HG03378 (cell line): ENCODE results near the gene SUGP2.
"Not testable (repeated sequence)": the region's sequence is repeated elsewhere in the genome, so short reads cannot be mapped to it uniquely, and the experiment has no call there.

ENCODE experiments used
- ATAC-seq: cut with Tn5 transposase; IDR thresholded peaks from one replicate; pipeline ENCODE4 v1.9.1; 2021; ENCODE audit warnings: mild to moderate bottlenecking, moderate library complexity; ENCODE audit not compliant: unreplicated experiment

SUGP2 gene

DNA sequence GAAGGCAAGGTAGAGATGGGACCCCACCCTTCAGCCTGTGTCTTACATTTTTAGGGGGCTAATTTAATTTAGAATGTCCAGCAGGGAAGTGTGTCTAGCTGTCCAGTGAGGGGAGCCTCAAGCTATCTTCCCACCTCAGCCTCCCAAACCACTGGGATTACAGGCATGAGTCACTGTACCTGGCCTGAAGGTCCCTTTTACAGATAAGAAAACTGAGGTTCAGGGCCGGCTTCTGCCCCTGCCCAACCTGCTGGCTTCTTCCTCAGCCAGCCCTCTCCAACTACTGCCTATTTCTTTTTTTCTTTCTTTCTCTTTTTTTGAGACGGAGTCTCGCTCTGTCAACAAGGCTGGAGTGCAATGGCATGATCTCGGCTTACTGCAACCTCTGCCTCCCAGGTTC, 72.9 kb downstream of the SUGP2 start:
- ATAC-seq = no peak

DNA sequence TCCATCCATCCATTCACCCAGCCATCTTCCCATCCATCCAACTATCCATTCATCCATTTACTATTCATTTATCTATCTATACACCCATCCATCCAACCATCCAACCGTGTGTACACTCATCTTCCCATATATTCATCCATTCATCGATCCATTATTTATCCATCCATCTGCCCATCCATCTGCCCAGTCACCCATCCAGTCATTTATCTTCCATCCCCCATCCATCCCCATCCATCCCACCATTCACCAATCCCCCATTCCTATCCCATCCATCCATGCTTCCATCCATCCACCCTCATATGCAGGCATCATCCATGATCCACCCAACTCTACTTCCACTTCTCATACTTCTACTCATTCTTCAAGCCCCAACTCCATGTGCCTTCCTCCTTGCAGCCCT, 78.3 kb downstream of the SUGP2 start:
- no peak for ATAC-seq

DNA sequence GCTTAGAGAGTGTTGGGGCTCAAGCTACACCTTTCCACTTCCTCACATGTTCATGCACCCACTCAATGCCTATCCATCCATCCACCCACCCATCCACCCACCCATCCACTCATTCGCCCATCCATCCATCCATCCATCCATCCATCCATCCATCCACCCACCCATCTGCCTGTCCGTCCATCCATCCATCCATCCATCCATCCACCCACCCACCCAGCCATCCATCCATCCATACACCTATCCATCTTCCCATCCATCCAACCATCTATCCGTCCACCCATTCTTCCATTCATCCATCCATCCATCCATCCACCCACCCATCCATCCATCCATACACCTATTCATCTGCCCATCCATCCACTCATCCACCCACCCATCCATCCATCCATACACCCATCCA, 79.2 kb downstream of the SUGP2 start:
- ATAC-seq = no peak

DNA sequence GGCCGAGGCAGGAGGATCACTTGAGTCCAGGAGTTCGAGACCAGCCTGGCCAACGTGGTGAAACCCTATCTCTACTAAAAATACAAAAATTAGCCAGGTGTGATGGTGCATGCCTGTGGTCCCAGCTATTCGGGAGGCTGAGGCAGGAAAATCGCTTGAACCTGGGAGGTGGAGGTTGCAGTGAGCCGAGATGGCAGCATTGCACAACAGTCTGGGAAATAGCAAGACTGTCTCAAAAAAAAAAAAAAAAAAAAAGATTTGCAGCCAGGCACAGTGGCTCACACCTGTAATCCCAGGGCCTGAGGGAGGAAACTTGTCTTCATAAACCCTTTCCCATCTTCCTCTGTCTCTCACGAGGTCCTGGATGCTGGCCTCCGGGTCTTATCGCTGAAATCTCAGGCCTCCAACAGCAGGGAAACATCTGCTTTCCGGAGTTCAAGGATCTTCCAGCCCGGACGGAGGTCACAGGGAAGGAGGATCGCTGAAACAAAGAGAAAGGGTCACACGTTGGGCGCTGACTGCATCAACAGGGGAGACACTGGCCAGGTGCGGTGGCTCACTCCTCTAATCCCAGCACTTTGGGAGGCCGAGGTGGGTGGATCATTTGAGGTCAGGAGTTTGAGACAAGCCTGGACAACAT, 80.8 kb downstream of the SUGP2 start:
- not testable (repeated sequence) for ATAC-seq

DNA sequence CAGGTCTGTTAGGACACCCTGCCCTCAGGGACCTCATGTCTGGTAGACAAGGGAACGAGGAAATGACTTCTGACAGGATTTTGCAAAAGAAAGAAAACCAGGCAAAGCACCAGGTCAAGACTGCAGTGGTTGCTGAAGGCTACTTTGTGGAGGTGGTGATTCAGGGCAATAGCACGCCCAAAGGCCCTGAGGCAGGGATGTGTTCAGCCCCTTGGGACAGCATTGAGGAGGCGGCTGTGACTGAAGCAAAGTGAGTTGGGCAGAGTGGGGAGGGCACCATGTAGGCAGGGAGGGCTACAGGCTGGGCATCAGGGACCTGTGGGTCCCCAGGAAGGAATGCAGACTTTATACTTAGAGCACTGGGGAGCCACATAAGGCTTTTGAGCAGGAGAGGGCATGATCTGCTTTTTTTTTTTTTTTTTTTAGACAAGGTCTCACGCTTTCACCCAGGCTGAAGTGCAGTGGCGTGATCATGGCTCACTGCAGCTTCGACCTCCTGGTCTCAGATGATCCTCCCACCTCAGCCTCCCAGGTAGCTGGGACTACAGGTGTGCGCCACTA, 81.5 kb downstream of the SUGP2 start:
- no peak for ATAC-seq

DNA sequence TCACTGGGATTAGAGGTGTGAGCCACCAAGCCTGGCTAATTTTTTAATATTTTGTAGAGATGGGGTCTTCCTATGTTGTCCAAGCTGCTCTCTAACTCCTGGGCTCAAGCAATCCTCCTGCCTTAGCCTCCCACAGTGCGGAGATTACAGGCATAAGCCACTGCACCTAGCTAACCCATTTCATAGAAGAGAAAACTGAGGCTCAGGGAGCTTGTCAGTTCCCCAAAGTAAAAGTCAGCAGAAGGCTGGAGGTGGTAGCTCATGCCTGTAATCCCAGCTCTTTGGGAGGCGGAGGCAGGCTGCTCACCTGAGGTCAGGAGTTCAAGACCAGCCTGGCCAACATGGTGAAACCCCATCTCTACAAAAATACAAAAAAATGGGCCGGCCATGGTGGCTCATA, 83.5 kb downstream of the SUGP2 start:
- no peak for ATAC-seq

DNA sequence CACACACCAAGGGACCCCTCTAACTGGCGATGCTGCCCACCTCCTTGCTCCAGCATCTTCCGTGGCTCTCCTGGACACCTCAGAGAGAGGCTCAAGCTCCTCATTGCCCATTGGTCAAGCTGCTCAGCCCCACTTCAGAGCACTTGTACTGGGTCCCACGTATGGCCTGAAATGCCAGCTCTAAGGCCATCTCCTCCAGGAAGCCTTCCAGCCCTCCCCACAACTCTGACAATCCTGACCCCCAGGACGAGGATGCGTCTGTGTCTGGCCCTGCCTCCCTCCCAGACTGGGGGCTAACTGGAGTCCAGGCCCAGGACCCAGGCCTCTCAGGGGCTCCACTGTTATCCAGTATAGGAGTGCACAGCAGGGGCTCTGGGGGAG, 84.4 kb downstream of the SUGP2 start:
- ATAC-seq = no peak

DNA sequence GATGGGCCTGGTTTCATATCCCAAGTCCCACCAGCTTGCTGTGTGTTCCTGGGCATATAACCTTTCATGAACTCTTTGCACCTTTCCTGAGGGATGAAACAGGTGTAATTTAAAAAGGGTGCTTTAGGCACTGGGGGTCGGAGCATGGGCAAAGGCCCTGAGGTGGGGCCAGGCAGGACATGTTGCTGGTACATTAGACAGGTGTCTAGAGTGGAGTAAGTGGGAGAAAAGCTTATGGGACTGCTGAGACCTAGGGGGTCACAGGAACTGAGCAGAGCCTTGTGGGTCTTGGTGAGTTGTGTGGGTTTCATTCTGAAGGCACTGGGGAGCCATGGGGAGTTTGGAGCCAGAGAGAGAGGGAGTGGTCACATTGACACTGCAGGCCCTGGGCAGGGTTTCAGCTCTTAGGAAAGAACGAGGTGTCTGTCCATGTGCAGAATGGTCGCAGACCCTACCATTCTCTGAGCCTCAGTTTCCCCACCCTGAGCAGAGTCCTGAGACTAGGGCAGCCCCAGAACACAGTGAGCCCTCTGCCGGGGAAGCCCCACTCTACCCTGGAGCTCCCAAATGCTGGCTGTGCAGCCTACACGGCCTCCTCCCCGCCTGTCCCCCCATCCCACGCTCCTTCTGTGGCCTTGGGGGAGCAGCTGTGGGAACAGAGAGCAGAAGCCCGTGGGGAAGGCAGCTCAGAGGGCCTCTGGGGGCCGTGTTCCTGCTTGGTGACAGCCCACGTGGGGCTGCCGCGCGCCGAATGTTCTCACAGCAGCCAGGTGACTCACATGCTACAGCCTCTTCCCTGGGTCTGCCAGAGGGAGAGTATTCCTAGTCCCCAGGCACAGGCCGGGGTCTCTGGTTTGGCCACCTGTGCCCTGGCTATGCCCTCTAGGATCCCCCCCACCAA, 85.0 kb downstream of the SUGP2 start:
- ATAC-seq = no peak

DNA sequence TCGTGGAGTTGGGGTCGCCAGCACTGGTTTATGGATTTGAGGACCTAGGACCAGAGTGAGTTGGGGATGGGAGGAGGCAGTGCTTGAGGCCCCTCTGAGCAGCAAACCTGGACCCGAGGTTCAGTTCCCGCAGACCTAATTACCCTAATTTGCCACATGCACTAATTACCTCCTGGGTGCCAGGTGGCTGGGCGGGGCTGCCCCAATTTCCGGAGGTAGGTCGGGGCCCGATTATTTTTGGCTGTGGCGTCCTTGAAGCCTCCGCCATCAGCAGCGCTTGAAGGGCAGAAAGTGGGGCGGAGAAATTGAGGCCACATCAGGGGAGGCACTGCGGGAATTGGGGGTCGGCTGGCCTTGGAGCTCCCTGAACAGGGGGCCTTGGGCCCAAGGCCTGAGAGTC, 86.4 kb downstream of the SUGP2 start:
- no peak for ATAC-seq

DNA sequence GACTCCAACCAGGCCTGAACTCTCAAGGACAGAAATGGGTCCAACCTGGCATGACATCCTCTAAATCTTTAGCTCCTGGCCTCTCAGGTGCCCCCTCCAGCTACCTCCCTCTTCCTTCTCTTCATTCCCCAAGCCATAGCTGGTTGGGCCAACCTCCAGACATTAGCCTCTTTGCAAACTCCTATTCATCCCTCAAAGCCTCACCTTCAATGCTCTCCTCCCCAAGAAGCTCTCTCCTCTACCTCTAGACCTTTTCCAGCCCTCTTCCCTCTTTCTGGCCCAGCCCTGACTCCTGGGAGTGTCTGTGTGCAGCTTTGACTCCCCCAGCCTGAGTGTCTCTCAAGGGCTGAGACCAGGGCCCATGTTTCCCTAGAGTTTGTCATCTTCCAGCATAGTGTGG, 87.0 kb downstream of the SUGP2 start:
- no peak for ATAC-seq

DNA sequence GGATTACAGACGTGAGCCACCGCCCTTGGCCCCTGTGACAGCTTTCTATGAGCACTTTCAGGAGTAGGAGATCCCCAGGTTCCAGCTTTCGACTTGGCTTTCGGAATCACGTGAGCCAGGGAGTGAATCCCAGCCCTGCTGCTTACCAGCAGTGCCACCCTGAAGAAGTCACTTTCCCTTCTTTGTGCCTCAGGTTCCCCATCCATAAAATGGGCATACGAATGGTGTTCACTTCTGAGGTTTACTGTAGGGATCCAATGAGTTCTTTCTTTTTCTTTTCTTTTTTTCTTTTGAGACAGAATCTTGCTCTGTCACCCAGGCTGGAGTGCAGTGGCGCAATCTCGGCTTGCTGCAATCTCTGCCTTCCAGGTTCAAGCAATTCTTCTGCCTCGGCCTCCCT, 88.0 kb downstream of the SUGP2 start:
- ATAC-seq = no peak

DNA sequence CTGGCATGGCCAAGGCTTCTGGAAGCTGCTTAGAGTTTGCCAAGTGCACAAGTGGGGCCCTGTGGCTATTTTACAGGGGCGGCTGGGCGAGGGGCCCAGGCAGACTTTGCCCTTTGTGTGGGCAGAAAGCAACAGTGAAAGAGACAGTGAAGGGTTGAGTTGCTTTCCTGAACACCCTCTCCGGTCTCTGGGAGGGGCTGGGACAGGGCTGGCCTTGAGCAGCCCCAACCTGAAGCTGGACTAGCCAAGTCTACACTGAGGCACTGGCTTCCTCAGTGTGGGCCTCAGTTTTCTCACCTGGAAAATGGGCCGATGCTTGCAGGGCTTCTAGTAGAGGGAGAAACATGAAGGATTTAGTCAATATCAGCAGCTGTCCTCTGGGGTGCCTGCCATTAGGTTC, 89.9 kb downstream of the SUGP2 start:
- no peak for ATAC-seq

DNA sequence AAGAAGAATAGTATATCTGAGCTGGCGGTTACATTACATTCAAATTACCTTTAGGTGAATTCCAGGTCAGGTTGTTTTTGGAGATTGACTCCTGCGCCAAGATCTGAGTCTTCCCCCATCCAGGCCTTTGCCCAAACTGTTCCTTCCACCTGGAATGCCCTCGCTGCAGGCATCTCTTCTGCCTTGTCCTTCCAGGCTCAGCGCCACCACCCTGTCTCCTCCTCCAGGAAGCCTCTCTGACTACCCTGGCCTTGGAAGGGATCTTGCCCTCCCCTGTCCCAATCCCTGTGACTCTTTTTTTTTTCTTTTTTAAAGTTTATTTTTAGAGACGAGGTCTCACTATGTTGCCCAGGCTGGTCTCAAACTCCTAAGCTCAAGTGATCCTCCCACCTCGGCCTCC, 90.6 kb downstream of the SUGP2 start:
- no peak for ATAC-seq

DNA sequence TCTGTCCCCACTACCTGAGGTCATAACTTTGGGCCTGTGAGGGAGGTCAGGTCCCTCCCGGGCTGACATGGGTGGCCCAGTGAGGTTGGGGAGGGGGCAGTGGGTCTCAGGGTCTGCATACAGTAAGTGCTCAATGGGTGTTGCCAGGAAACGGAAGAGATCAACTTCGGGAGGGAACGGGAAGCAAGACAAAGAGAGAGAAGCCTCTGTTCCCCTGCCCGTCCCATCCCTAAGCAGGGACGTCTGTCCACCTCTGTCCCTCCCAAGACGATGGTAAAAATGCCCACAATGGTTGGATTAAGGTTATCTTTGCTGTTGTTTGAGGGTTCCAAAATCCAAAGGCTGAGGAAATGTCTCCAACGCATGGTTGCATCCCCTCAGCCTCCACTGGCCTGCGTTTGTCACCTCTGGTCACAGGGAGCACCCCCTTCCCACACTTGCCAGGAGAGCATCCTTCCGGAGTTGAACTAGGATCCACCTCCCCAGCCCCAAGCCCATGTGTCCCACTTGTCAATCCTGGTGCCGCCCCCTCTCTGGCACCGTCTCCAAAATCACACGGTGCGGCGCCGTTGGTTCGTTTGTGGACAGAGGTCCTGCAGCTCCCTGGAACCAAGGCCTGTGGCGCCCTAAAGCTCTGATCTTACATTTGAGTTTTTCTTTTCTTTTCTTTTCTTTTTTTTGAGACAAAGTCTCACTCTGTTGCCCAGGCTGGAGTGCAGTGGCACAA, 91.5 kb downstream of the SUGP2 start:
- no peak for ATAC-seq
